NCI-H146 treated with DMSO at 0.1 percent for 48 hours (cell line): ENCODE measurements around the gene PLEKHA1.
A peak's percentile ranks its signal among the peaks of the same experiment; 100 is the strongest.

Experiments
- DNase-seq: peaks from one replicate; lab custom pipeline; 2025; ENCODE audit not compliant: unreplicated experiment; lab: John Stamatoyannopoulos, UW

PLEKHA1 gene

DNA sequence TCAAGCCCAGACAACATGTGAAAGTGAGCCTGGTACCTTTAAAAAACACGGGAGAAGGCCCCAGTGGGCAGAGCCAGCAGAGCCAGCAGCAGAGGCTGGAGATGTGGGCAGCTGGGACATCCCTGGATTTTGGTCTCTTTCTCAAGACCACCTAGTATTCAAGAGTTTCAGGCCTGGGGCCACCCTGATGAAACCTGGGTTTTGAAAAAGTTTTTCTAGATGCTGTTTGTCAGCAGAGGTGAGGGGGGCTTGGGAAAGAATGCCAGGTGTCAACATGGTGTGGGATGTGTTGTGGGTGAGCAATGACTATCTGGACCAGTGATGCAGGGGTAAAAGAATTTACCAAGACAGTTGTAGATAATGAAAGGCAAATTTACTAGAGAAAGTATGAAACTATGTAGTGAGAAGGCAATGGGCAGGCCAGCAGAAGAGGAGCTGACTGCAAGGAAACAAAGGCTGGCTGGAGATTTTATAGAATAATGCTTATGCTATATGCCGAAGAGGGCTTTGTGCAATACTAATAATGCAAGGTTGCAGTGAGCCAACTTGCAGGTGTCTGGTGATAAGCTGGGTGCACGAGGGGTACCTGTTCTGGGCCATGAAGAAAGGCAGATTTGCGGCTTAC is 28.1 kb upstream of the PLEKHA1 start:
- DNase-seq, result no peak

DNA sequence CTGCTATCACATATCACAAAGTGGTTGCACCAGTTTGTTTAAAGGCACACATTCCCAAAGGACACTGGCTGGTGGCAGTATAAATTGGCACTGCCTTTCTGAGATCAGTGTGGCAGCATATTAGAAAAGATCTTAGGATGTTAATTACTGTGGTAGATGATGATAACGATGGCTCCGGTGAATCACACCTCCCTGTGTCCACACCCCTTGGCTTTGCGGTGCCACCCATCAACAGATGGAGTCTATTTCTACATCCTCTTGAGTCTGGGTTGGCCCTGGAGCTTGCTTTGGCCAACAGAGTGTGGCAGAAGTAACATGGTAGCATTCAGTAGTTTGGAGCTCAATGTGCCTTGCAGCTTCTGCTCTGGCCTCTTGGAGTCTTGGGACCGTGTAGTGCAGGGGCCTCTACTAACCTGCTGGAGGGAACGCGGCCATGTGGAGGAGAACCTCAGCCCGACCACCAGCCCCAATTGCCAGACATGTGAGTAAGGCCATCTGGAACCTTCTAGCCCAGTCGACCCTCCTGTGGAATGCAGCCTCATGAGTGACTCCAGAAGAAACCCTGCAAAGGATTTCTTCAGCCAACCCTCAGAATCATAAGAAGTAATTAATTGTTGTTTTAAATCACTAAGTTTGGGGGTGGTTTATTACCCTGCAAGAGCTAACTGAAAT is 27.2 kb upstream of the PLEKHA1 start:
- no peak for DNase-seq

DNA sequence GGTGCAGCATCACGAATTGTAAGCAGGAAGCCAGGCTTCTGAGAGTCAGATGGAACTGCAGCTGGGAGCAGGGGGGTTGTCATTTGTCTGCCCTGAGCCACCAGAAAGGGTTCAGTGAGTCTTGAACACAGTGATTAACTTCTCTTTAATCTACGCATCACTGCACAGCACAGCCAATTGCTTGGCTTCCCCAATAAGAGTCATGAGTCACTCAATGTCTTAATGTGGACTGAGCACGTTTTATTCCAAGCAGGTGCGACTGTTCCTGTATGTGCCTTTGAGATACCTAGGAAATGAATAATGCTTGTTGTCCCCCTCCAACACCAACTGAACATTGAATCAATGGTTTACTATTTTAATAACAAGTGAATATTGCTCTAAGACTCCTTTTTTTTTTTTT is 26.0 kb upstream of the PLEKHA1 start:
- DNase-seq, result no peak

DNA sequence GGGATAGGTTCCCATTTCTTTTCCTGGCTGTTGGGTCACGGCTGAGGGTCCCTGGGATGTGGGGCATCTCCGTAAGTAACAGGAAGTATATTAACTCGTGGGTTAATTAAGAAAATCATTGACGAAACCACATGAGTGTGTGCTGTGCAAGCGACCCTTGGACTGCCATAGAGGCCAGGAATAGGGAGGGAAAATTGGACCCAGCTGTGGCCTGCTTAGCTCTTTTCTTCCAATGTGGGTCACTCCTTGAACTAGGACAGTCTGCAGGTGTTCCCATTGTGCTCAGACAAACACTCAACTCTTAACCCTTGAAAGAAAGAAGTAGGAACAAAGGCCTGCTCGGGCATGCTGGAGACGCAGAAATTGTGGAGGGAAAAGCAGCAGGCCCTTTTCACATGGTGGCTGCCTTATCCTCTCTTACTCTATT is 25.6 kb upstream of the PLEKHA1 start:
- DNase-seq, result peak; percentile 10

DNA sequence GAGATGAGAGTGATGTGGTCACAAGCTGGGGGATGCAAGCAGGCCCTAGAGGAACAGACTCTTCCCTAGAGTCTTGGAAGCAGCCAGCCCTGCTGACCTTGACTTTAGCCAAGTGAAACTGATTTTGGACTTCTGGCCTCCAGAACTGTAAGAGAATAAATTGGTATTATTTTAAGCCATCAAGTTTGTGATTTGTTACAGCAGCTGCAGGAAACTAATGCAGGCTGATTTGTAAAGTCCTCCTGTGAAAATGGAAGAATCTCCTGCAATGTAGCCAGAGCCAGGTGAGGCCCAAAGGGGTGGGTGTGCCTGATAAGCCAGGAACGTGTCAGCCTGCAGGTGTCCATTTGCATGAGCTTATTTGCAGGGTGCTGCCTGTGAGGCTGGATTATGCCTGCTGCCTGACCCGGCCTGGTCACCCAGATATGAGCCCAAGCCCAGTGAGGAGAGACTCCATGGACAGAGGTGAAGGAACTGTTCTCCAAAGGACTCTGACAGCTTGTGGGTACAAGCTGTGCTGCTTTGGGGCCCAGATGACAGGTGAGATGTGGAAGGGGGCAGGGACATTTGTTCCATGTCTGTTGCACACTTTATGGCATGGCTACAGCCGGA is 24.6 kb upstream of the PLEKHA1 start:
- DNase-seq, result no peak

DNA sequence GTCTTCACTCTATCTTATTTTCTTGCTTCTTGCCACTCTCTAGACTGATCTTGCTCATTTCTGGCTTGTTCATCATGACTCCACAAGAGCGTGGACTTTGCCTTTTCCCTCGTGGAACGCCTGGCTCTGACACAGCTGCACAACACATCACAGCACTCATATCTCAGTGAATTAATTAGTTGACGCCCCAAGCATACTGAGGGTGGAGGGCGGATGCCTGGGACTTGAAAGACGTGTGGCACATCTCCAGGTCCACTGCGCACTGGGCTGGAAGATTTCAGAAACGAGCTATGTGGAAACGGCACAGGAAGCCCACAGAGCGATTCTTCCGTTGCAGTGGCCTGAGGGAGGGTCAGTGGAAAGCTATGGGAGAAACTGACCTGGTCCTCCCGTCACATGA is 23.6 kb upstream of the PLEKHA1 start:
- DNase-seq, result no peak

DNA sequence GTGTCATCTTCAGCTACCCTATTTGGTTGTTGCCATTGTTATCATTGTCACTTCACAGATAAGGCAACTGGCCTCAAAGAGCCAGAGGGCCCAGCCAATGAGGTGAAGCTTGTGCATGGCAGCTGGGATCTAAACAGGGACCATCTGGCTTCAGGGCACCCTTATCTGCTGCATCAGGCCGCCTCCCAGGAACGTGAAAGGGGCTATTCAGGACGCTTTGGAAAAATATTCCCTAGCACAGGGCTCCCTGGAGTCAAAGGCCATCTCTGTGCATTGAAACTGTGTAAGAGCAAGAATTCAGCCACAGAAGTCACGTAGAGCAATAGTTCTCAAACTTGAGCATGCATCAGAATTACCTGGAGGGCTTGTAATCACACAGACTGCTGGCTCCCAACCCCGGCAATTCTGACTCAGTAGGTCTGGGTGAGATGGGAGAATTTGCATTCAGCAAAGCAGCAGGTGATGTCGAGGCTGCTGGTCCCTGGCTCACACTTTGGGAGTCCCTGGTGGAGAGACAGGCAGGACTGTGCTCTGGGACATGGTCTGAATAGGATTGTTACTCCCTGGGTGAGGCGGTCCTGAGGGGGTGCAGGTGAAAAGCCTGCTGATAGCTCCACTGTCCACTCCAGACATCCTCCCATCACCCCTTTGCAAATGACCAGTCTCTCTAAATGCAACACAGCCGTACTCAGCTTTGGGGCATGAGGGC is 21.5 kb upstream of the PLEKHA1 start:
- peak; percentile 53 for DNase-seq

DNA sequence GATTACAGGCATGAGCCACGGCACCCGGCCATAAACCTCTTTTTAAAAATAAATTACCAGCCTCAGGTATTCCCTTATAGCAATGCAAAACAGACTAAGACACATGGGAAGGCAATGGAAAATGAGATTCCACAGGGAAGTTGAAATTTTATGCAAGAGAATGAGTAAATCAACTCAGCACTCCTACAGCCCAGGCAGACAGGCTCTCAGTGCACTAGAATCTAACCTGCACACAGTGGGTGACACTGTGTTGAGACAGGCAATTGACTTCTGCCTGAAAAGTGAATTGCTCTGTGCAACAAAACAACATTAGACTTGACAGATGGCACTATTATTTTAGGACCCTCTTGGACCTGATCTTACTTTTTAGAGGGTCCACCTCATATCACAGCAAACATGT is 20.1 kb upstream of the PLEKHA1 start:
- DNase-seq, result no peak

DNA sequence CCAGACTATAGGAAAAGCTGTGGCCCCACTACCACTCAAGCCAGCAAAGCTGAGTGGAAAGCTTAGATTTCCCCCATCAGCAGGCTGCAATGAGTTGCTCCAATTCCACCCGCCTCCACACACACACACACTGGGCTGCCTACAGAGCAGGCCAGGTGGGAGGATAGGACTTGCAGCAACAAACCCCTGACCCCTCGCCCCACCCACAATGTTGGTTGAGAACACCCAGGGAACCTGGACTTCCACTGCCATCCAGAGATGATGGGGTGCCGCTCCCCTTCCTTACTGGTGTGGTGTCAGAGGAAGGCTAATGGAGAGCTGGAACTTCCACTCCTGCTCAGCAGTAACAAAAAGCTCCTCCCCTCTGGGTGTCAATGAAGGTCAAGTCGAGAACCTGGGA is 16.8 kb upstream of the PLEKHA1 start:
- no peak for DNase-seq

DNA sequence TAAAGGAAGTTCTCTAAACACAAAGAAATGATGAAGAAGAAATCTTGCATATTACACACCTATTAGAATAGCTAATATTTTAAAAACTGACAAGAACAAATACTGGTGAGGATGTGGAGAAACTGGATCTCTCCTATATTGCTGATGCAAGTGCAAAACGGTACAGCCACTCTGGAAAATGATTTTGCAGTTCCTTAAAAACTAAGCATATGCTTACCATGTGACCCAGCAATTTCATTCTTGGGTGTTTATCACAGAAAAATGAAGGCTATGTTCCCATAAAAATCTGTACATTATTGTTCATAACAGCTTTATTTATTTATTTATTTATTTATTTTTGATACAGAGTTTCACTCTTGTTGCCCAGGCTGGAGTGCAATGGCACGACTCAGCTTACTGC is 14.9 kb upstream of the PLEKHA1 start:
- DNase-seq, result no peak

DNA sequence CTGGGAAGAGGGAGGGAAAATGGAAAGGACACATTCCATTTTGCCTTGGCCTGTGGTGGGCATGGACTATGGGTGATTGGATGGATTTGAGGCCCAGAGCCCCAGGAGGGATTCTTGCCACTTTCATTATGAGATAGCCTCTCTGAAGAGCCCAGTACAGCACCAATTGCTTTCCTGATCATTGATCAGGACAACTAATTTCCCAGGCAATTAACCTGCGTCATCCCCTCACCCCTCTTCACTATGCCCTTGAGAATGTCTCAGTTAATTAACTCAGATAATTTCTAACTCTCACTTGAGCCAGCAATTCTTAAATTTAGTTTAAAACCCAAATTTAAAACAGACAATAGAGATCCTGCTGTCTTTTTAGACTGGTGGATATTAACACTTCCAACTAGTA is 13.5 kb upstream of the PLEKHA1 start:
- DNase-seq, result no peak

DNA sequence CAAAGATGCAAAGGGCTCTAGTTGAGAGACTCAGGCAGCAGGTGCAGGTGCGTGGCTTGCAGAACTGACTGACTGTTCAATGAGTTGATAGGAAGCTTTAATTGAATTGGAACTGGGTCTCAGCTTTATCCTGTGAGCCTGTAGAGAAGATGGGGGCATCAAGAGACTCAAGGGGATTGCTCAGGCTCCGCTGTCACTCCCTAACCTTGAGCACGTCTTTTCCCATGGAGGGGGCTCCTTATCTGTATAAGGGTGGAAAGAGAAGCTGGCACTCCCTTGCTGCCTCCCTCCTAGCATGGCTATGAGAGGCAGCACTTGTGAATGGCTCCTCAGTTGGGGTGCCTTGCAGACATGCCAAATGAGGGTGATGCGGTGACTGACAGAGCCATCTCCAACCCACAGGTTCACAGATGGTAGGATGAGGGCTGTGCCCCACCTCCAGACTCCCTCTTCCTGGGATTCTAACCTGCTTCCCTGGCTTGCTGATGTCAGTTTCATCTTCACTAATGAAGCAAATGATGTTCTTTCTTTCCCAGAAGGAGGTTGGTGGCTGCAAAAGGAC is 12.4 kb upstream of the PLEKHA1 start:
- no peak for DNase-seq

DNA sequence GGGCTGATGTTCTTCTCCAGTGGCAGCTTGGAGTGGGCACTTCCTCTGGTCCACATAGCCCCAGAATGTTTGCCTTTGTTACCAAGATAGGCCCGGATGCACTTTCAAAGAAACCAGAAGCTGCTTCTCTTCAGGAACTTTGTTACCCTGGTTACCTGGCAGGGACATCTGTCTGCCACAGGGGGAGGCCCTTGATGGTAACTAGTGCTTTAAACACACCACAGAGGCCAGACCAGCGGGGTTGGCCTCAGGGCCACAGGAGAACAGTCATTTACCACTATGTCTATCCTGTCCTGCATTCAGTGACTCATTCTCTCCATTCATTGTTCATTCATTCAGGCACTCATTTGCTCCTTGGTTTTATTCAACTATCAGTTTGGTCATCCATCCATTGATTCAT is 11.9 kb upstream of the PLEKHA1 start:
- no peak for DNase-seq

DNA sequence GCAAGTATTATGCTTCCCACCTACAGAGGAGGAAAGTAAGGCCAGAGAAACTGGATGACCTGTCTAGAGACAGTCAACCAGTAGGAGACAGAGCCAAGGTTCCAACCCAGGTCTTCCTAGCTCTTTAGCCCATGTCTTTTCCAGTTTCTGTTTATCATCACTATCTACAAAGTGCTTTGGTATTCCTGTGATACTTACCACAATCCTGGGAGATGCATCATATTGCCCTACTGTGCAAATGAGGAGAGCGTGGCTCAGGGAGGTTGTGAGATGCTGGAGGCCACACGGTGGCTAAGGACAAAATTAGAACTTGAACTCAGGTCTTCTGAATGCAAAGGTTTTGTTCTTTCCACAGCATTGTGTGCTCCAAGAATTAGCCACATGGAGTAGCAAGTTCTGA is 11.2 kb upstream of the PLEKHA1 start:
- DNase-seq, result no peak

DNA sequence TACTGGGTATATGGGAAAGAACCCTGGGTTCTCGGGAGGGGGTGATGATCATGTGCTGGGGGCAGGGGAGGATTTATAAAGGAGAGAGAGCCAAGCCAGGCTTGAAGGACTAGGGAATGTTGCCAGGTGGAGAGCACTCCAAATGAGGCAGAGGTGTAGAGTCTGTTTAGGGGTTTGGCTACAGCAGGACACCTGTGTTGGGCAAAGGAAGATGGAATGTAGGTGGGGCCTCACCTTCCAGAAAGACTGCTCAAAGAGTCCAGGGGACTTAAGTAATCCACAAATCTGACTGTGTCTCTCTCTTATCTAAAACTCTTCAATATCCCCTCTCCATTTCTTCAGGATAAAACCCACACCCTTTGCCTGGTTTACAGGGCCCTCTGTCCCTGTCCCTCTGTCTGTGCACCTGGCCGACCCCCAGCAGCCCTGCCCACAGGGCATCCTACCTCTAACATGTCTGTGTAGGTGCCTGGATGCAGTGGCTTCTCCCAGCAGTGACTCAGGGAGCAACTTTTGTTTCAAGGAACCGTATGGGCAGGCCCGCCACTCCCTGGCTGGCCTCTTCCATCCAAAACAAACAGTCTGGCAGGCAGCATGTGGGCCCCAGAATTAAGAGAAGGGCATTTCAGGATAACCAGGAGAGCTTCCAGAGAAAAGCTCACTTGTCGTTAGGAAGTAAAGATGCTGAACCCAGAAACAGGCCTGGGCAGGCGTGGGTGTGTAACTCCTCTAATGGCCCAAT is 10.6 kb upstream of the PLEKHA1 start:
- DNase-seq, result no peak

DNA sequence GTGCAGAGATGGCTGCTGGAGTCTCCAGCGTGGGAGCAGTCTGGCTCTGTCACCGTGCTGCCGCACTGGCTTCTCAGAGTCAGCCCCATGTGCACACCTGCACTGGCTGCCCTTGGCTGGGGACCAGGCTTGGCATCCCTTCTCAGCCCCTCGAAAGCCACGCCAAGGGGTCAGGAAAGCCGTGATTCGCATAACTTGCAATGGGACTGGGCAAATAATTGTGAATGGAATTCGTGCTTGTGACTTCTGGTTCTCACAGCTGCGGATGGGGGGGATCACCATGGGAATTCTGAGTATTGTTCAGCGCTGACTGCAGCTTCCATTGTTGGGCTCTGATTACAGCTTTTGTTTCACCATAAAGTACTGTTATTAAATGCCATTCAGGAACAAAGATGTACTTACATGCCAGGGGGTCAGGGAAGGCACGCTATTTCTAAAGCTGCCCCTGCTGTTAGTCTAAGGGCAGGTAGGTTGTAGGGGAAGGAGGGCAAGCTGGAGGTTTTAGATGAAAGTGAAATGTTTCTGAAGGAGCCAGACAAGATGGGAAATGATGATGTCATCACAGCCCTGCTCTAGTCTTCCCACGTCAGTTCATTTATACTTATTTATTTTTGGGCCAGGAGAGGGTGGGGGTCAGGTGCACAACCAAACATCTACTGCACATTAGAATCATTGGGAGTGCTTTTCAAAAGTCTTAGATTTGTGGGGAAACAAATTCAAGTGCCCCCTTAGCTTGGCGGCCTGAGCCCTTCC is 5.8 kb upstream of the PLEKHA1 start:
- DNase-seq, result peak; percentile 65

DNA sequence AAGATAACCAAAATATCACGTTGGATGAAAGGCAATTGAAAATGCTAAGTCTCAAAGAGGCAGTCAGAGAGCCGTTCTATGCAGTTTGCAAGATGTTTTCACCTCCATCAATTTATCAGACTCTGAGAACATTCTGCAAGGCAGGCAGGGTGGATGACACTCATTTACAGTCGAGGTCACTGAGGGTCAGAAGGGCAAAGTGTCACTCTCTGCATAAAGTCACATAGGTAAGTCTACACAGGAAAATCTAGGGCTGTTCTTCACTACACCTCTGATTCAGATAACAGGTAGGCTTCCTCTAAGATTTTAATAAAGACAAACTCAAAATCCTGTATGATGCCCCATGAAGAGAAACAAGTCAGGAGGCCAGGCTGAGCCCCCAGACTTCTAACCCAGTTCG is 1.4 kb upstream of the PLEKHA1 start:
- no peak for DNase-seq

DNA sequence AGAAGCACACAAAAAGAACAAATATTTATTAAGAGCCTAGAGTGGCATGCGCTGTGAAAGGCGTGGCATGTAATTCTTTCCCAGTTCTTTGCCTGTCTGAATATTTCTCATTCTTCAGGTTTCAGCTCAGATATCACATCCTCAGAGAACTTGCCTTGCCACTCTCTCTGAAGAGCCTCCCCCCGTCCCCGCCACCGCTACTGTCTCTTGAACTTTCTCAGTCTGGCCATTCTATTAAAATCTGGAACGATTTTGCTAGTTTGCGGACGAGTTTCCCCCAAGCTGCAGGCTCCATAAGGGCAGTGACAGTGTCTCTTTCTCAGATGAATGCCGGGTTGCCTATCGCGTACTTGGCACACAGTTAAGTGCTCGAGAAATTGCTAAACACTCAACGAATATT is 787 bp upstream of the PLEKHA1 start:
- no peak for DNase-seq

DNA sequence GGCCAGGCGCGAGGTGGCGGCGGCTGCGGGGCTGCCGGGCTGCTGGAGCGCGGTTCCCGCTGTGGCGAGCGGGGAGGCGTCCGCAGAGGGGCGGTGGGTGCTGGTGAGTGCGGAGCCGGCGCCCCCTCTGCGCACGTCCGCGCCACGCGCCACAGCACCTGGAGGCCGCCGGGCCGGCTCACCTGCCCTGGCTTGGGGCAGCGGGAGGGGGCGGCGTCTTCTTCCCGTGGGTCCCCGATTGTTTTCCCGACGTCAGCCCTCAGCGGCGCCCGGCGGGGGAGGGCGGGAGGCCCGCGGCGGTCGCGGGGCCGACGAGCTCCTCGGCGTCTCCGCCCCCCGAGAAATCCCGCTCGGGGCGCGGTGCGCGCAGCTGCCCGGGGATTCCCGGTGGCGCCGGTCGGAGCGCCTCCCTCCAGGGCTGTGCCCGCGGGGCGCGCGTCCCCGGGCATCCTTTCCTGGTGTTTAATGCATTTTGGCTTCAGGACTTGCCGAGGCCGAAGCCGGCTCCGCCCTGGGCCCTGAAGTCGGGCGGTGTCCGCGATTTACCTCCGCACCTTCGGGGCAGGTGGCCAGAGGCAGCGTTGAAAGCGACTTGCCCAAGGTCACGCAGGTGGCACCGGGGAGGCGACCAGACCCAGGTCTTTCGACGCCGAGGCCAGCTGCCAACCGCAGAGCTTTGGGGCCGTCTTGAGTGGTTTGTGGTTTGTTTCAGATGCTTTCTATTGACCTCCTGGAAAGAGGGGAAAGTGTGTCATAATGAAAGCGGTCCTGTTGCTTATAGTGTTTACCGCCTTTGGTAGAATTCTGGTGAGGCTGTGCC is 561 bp downstream of the PLEKHA1 start:
- DNase-seq, result peak; percentile 51
